B cell (primary cell): ENCODE data around the gene ETFB. TPM values are rescaled to one million over a fixed set of nuclear protein-coding genes. Genes with fewer than 3 reads are reported as not detected.

ENCODE experiments used
- ATAC-seq: fragments of 200-7000 bp; cut with Tn5 transposase; one replicate; pipeline ENCODE4 v1.10.0; 2021; ENCODE audit warnings: low read depth, mild to moderate bottlenecking, moderate number of reproducible peaks, moderate library complexity
- CTCF ChIA-PET: fragments of 350-600 bp; sonication (Branson Sonifier 250); formaldehyde crosslinking; loops from one replicate; lab custom pipeline; 2021; ENCODE audit warnings: antibody characterized with exemption, inconsistent platforms; lab: Charles Lee
- POLR2A ChIA-PET: fragments of 350-600 bp; sonication (Branson Sonifier 250); formaldehyde crosslinking; loops from one replicate; lab custom pipeline; 2021; ENCODE audit warnings: antibody characterized with exemption; lab: Charles Lee
- DNase-seq: peaks from one replicate; pipeline ENCODE4 v3.0.0; 2013
- H2AFZ ChIP-seq: 2 replicates; pipeline ENCODE4 v1.6.1; 2012; ENCODE audit warnings: mild to moderate bottlenecking, low read depth, low read length; ENCODE audit not compliant: insufficient read depth, poor library complexity, severe bottlenecking
- H3K27ac ChIP-seq, 2 donors: 1 replicate in 1 of 2; 2 replicates in 1 of 2; pipeline ENCODE4 v1.5.1; 2012 to 2013; ENCODE audit warnings: low read length in 2 of 2, mild to moderate bottlenecking in 2 of 2, moderate library complexity in 1 of 2
- H3K27me3 ChIP-seq, 4 experiments: fragments of 200-600 bp in 1 of 4; sonication (generic) in 1 of 4; replicated peaks in 1 of 4; 1 replicate in 2 of 4; 2 replicates in 2 of 4; pipeline versions ENCODE4 v1.6.1 to v1.7.0; 2013 to 2016; ENCODE audit warnings: low read length in 3 of 4, mild to moderate bottlenecking in 2 of 4, mixed read lengths in 1 of 4, moderate library complexity in 1 of 4; ENCODE audit not compliant: insufficient read depth in 4 of 4, control insufficient read depth in 3 of 4; ENCODE audit errors: control extremely low read depth in 1 of 4
- H3K36me3 ChIP-seq, 2 experiments: replicated peaks in 1 of 2; 1 replicate in 1 of 2; 2 replicates in 1 of 2; pipeline versions ENCODE4 v1.6.1 to v1.7.1; 2013; ENCODE audit warnings: low read length in 1 of 2; ENCODE audit not compliant: insufficient read depth in 2 of 2, control insufficient read depth in 1 of 2; ENCODE audit errors: control extremely low read depth in 1 of 2, extremely low read depth in 1 of 2
- H3K4me1 ChIP-seq, 2 donors: fragments of 200-600 bp in 1 of 2; sonication (generic) in 1 of 2; 1 replicate in 1 of 2; 2 replicates in 1 of 2; pipeline versions ENCODE4 v1.5.1 to v1.6.1; 2013 to 2017; ENCODE audit warnings: low read length in 2 of 2; ENCODE audit not compliant: control insufficient read depth in 2 of 2, insufficient read depth in 2 of 2
- H3K4me2 ChIP-seq: replicated peaks from 2 replicates; pipeline ENCODE3; 2012; ENCODE audit warnings: mild to moderate bottlenecking, low read depth, low read length; ENCODE audit not compliant: poor library complexity, severe bottlenecking
- H3K4me3 ChIP-seq, 5 experiments: fragments of 200-600 bp in 1 of 5; sonication (generic) in 1 of 5; 1 replicate in 3 of 5; 2 replicates in 2 of 5; pipeline versions ENCODE4 v1.5.1 to v1.7.0; 2011 to 2016; ENCODE audit warnings: low read length in 4 of 5, mild to moderate bottlenecking in 4 of 5, low read depth in 2 of 5, control low read depth in 1 of 5, moderate library complexity in 1 of 5; ENCODE audit not compliant: insufficient read depth in 1 of 5; ENCODE audit errors: control extremely low read depth in 1 of 5, extremely low read depth in 1 of 5
- H3K79me2 ChIP-seq: fragments of 200-600 bp; sonication (generic); one replicate; pipeline ENCODE4 v1.6.0; 2016; ENCODE audit warnings: low read length; ENCODE audit not compliant: control insufficient read depth, insufficient read depth
- H3K9ac ChIP-seq: fragments of 200-600 bp; sonication (generic); 2 replicates; pipeline ENCODE4 v1.6.1; 2017; ENCODE audit warnings: mild to moderate bottlenecking, low read length, moderate library complexity
- H3K9me3 ChIP-seq, 3 donors: one replicate each; pipeline versions ENCODE4 v1.6.1 to v1.7.1; 2013; ENCODE audit warnings: low read length in 2 of 3; ENCODE audit not compliant: control insufficient read depth in 2 of 3, insufficient read depth in 1 of 3; ENCODE audit errors: control extremely low read depth in 1 of 3
- H4K20me1 ChIP-seq: 2 replicates; pipeline ENCODE4 v1.6.0; 2012; ENCODE audit warnings: mild to moderate bottlenecking, low read length; ENCODE audit not compliant: insufficient read depth, control insufficient read depth, poor library complexity, severe bottlenecking
- H3K27ac Mint-ChIP-seq: one replicate; pipeline ENCODE4 v1.8.0; 2021; ENCODE audit warnings: mixed read lengths
- H3K27me3 Mint-ChIP-seq: one replicate; pipeline ENCODE4 v1.8.0; 2021; ENCODE audit warnings: mixed read lengths
- H3K4me1 Mint-ChIP-seq: one replicate; pipeline ENCODE4 v1.8.0; 2021; ENCODE audit warnings: mixed read lengths
- H3K4me3 Mint-ChIP-seq: one replicate; pipeline ENCODE4 v1.8.0; 2021; ENCODE audit warnings: mixed read lengths
- H3K9me3 Mint-ChIP-seq: one replicate; pipeline ENCODE4 v1.8.0; 2022; ENCODE audit warnings: mixed read lengths; ENCODE audit not compliant: insufficient read depth
- EZH2 ChIP-seq: IDR thresholded peaks from 2 replicates; pipeline ENCODE4 v1.6.1; 2012; ENCODE audit warnings: borderline replicate concordance, low read depth, mild to moderate bottlenecking, moderate library complexity, low read length; ENCODE audit not compliant: insufficient read depth, poor library complexity, severe bottlenecking
- WGBS: methylation state at CpG from one replicate; pipeline ENCODE4 v1.1.5; 2013; ENCODE audit warnings: missing lambda C conversion rate; ENCODE audit not compliant: insufficient coverage; 5-methylcytosine and 5-hydroxymethylcytosine counted together
- intact Hi-C: fragments of 100-400 bp; cut with micrococcal nuclease; formaldehyde crosslinking; loops from one replicate; pipeline ENCODE4 v1.10.0; 2022
- polyA plus RNA-seq: library from polyadenylated mRNA; depleted of rRNA; stranded (reverse); fragments of >200 nt; gene quantifications from 2 replicates; pipeline ENCODE4 v1.2.3, GENCODE V29; 2012
- total RNA-seq, 2 donors: library from RNA; stranded (reverse); fragments of 120-200 nt in 1 of 2; gene quantifications; 1 replicate in 1 of 2; 2 replicates in 1 of 2; pipeline versions ENCODE4 v1.2.3 to v1.2.4, GENCODE V29; 2013 to 2022
- TF ChIP-seq, protein P1 (sequence below): fragments of 200-600 bp; IDR thresholded peaks from one replicate; pipeline ENCODE4 v1.8.0; 2022; ENCODE audit warnings: antibody characterized with exemption, mild to moderate bottlenecking

ETFB gene
- total and polyA plus RNA-seq, 2 donors (not counting 1 experiment from before 2014, with no cell fraction given) = 33.3 to 76.5 TPM

DNA sequence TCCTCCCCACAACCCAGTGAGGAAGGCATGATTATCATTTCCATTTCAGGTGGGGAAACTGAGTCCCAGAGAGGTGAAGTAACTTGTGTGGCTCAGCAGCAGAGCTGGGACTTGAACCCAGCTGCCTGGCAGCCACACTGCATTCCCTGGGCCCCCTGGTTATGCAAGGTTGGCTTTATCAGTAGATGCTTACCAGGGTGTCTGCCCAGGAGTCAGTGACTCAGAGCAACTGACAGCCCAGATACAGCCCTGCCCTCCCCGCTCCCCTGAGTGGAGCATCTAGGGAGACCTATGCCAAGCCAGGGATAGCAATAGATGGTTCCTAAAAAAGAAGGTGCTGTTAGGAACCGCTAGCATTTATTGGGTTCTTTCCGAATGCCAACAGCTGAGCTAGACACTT lies 48.8 kb downstream of the ETFB start:
- Histone ChIP-seq H3K27me3 (peaks cover 0 to 5% (median 0%) of the 10 kb centered on the region in 4 experiments), H3K4me3 (no peak overlapping the region), H3K27ac (no peak overlapping the region), H3K36me3 (no peaks in the 10 kb centered on the region), H3K4me2 (no peak overlapping the region), H3K9me3 (peaks cover 0 to 16% (median 0%) of the 10 kb centered on the region in 3 donors), H3K4me1 (no peaks in the 10 kb centered on the region), H2AFZ (no peak overlapping the region), H4K20me1 (no peaks in the 10 kb centered on the region), H3K9ac (no peak overlapping the region), H3K79me2 (no peaks in the 10 kb centered on the region)
- Mint-ChIP-seq H3K4me1 (peaks cover 2% of the 10 kb centered on the region), H3K27ac (no peak overlapping the region), H3K27me3 (peaks cover 43% of the 10 kb centered on the region), H3K9me3 (no peaks in the 10 kb centered on the region), H3K4me3 (no peak overlapping the region)
- WGBS = 88% methylated on average over 3 of the region's 3 CpGs
- CTCF ChIA-PET = no interaction called here
- ATAC-seq = no peak
- DNase-seq = no peak
- POLR2A ChIA-PET = no interaction called here
- intact Hi-C loops = no loop called here
- TF ChIP-seq, protein P1, sequence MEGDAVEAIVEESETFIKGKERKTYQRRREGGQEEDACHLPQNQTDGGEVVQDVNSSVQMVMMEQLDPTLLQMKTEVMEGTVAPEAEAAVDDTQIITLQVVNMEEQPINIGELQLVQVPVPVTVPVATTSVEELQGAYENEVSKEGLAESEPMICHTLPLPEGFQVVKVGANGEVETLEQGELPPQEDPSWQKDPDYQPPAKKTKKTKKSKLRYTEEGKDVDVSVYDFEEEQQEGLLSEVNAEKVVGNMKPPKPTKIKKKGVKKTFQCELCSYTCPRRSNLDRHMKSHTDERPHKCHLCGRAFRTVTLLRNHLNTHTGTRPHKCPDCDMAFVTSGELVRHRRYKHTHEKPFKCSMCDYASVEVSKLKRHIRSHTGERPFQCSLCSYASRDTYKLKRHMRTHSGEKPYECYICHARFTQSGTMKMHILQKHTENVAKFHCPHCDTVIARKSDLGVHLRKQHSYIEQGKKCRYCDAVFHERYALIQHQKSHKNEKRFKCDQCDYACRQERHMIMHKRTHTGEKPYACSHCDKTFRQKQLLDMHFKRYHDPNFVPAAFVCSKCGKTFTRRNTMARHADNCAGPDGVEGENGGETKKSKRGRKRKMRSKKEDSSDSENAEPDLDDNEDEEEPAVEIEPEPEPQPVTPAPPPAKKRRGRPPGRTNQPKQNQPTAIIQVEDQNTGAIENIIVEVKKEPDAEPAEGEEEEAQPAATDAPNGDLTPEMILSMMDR = no peak
- no peak for TF ChIP-seq EZH2

DNA sequence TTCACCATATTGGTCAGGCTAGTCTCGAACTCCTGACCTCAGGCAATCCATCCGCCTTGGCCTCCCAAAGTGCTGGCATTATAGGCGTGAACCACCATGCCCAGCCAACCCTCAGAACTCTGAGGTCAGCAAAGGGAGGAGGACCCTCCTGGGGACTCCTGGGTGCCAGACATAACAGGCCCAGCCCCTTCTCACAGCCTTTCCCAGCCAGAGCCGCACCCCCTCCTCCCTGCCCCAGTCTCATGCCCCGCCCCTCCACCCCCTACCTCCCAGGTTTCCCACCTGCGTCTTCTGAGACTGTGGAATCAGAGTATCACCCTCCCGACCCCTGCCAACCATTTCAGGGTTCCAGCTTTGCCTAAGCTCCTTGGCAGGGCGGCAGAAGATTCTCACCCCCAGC lies 49.5 kb downstream of the ETFB start:
- no peak overlapping the region for H3K27ac ChIP-seq
- no peak overlapping the region for H3K4me3 ChIP-seq
- H2AFZ ChIP-seq = no peak overlapping the region
- intact Hi-C loops = no loop called here
- no peak for DNase-seq
- 87% methylated on average over 7 of the region's 8 CpGs for WGBS
- Mint-ChIP-seq H3K4me1 (peaks cover 2% of the 10 kb centered on the region), H3K4me3 (no peak overlapping the region), H3K27ac (no peak overlapping the region), H3K9me3 (no peaks in the 10 kb centered on the region), H3K27me3 (peaks cover 46% of the 10 kb centered on the region)
- no peak for TF ChIP-seq EZH2
- TF ChIP-seq, protein P1 = no peak
- H3K36me3 ChIP-seq = no peaks in the 10 kb centered on the region
- no peak overlapping the region for H3K4me2 ChIP-seq
- H3K27me3 ChIP-seq = peaks cover 0 to 10% (median 0%) of the 10 kb centered on the region in 4 experiments
- H3K79me2 ChIP-seq = no peaks in the 10 kb centered on the region
- CTCF ChIA-PET = interaction anchor here (1.2 kb wide), 1 partner anchor 157 kb away, joined by 4 read pairs; no protein-coding TSS in a partner anchor
- peaks cover 0 to 16% (median 0%) of the 10 kb centered on the region in 3 donors for H3K9me3 ChIP-seq
- no peak overlapping the region for H3K9ac ChIP-seq
- ATAC-seq = no peak
- no peaks in the 10 kb centered on the region for H3K4me1 ChIP-seq
- no peaks in the 10 kb centered on the region for H4K20me1 ChIP-seq
- POLR2A ChIA-PET = no interaction called here
